Natural killer cell (primary cell): ENCODE results near the gene PPP2R3C. TPM values are rescaled to one million over a fixed set of nuclear protein-coding genes. Genes with fewer than 3 reads are reported as not detected.
A peak's percentile ranks its signal among the peaks of the same experiment; 100 is the strongest.

Experiments
- ATAC-seq, 3 donors: fragments of 150-1000 bp in 2 of 3; fragments of 200-7000 bp in 1 of 3; cut with Tn5 transposase; 1 replicate in 1 of 3; 2 replicates in 2 of 3; pipeline ENCODE4 v1.10.0; 2021; ENCODE audit warnings: mild to moderate bottlenecking in 2 of 3, moderate library complexity in 2 of 3
- DNase-seq, 2 donors: peaks; one replicate each; pipeline versions ENCODE4 v3.0.0 to v3.0.0-alpha.2; 2013 to 2021; ENCODE audit warnings: mixed read lengths in 1 of 2
- H3K27ac ChIP-seq: one replicate; pipeline ENCODE4 v1.5.1; 2013; ENCODE audit warnings: mild to moderate bottlenecking, low read length
- H3K27me3 ChIP-seq: one replicate; pipeline ENCODE4 v1.6.1; 2013; ENCODE audit warnings: low read length; ENCODE audit not compliant: control insufficient read depth, insufficient read depth
- H3K36me3 ChIP-seq: one replicate; pipeline ENCODE4 v1.6.1; 2013; ENCODE audit warnings: low read length; ENCODE audit not compliant: control insufficient read depth, insufficient read depth
- H3K4me1 ChIP-seq: one replicate; pipeline ENCODE4 v1.6.1; 2013; ENCODE audit warnings: low read length; ENCODE audit not compliant: control insufficient read depth, insufficient read depth
- H3K4me3 ChIP-seq: one replicate; pipeline ENCODE4 v1.5.1; 2013; ENCODE audit warnings: low read length
- H3K9me3 ChIP-seq: one replicate; pipeline ENCODE4 v1.6.1; 2013; ENCODE audit warnings: low read length; ENCODE audit not compliant: control insufficient read depth, insufficient read depth
- H3K27ac Mint-ChIP-seq, 2 donors: one replicate each; pipeline ENCODE4 v1.8.0; 2022; ENCODE audit warnings: mild to moderate bottlenecking in 2 of 2, mixed read lengths in 2 of 2, moderate library complexity in 1 of 2
- H3K27me3 Mint-ChIP-seq, 2 donors: one replicate each; pipeline ENCODE4 v1.8.0; 2022; ENCODE audit warnings: low read depth in 2 of 2, mixed read lengths in 2 of 2
- H3K36me3 Mint-ChIP-seq: one replicate; pipeline ENCODE4 v1.8.0; 2022; ENCODE audit warnings: mixed read lengths
- H3K4me1 Mint-ChIP-seq, 2 donors: one replicate each; pipeline ENCODE4 v1.8.0; 2022; ENCODE audit warnings: mixed read lengths in 2 of 2
- H3K4me3 Mint-ChIP-seq: one replicate; pipeline ENCODE4 v1.8.0; 2022; ENCODE audit warnings: mild to moderate bottlenecking, moderate library complexity, mixed read lengths
- H3K9me3 Mint-ChIP-seq, 2 donors: one replicate each; pipeline ENCODE4 v1.8.0; 2022; ENCODE audit warnings: mixed read lengths in 2 of 2
- WGBS: methylation state at CpG from one replicate; pipeline ENCODE4 v1.1.7; 2013; ENCODE audit warnings: missing lambda C conversion rate; ENCODE audit not compliant: insufficient coverage; 5-methylcytosine and 5-hydroxymethylcytosine counted together
- intact Hi-C: fragments of 100-400 bp; cut with micrococcal nuclease; formaldehyde crosslinking; loops from one replicate; pipeline ENCODE4 v1.14.2; 2022
- total RNA-seq, 4 donors: library from RNA; stranded (reverse); fragments of 120-200 nt in 1 of 4; gene quantifications; one replicate each; pipeline versions ENCODE4 v1.2.3 to v1.2.4, GENCODE V29; 2013 to 2022
- TF ChIP-seq, protein P1 (sequence below): fragments of 200-600 bp; IDR thresholded peaks from one replicate; pipeline ENCODE4 v1.8.0; 2022; ENCODE audit warnings: antibody characterized with exemption

Gene PPP2R3C
- total RNA-seq, 3 donors from 2014 or later (not counting 1 experiment from before 2014, with no cell fraction given): 41.5 to 49.7 (median 48.3) TPM

- no peak for DNase-seq
- Mint-ChIP-seq H3K27ac (peak overlapping the region; percentile 22 to 39), H3K27me3 (no peaks in the 10 kb centered on the region), H3K4me3 (no peak overlapping the region), H3K36me3 (peaks cover 21% of the 10 kb centered on the region), H3K9me3 (no peaks in the 10 kb centered on the region), H3K4me1 (no peaks in the 10 kb centered on the region)
- TF ChIP-seq, protein P1, sequence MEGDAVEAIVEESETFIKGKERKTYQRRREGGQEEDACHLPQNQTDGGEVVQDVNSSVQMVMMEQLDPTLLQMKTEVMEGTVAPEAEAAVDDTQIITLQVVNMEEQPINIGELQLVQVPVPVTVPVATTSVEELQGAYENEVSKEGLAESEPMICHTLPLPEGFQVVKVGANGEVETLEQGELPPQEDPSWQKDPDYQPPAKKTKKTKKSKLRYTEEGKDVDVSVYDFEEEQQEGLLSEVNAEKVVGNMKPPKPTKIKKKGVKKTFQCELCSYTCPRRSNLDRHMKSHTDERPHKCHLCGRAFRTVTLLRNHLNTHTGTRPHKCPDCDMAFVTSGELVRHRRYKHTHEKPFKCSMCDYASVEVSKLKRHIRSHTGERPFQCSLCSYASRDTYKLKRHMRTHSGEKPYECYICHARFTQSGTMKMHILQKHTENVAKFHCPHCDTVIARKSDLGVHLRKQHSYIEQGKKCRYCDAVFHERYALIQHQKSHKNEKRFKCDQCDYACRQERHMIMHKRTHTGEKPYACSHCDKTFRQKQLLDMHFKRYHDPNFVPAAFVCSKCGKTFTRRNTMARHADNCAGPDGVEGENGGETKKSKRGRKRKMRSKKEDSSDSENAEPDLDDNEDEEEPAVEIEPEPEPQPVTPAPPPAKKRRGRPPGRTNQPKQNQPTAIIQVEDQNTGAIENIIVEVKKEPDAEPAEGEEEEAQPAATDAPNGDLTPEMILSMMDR: no peak
- H3K4me1 ChIP-seq: no peaks in the 10 kb centered on the region
- H3K27me3 ChIP-seq: no peaks in the 10 kb centered on the region
- no peaks in the 10 kb centered on the region for H3K9me3 ChIP-seq
- H3K27ac ChIP-seq: no peak overlapping the region
- no peak overlapping the region for H3K4me3 ChIP-seq
- no peak for ATAC-seq
- intact Hi-C loops: no loop called here
- H3K36me3 ChIP-seq: peaks cover 68% of the 10 kb centered on the region
- 100% methylated on average over 2 of the region's 2 CpGs for WGBS
Measured at GRCh38 chr14:35085441-35085840, 36.3 kb downstream of the PPP2R3C start.

DNA sequence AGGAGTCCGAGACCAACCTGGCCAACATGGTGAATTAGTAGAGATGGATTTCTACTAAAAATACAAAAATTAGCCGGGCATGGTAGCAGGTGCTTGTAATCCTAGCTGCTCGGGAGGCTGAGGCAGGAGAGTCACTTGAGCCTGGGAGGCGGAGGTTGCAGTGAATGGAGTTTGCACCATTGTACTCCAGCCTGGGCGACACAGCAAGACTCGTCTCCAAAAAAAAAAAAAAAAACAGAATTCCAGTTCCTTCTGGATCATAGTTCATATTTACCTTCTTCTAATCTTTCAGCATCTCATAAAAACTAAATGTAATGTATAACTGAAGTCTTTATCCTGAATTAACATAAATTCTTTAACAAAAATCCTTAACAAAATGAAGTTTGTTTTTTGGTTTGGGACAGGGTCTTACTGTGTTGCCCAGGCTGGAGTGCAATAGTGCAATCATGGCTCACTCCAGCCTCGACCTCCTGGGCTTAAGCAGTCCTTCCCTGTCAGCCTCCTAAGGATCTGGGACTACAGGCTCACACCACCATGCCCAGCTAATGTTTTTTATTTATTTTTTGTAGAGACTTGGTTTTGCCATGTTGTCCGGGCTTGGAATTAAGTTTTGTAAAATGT, 38.1 kb downstream of the PPP2R3C start:
- TF ChIP-seq, protein P1: no peak
- no peak for DNase-seq
- peak overlapping the region in 1 of 2 donors; percentile 62 for H3K27ac Mint-ChIP-seq
- H3K9me3 Mint-ChIP-seq: no peaks in the 10 kb centered on the region
- no peaks in the 10 kb centered on the region for H3K9me3 ChIP-seq
- no peaks in the 10 kb centered on the region for H3K4me1 ChIP-seq
- H3K4me1 Mint-ChIP-seq: no peaks in the 10 kb centered on the region
- H3K4me3 Mint-ChIP-seq: no peak overlapping the region
- intact Hi-C loops: no loop called here
- H3K4me3 ChIP-seq: no peak overlapping the region
- H3K27me3 Mint-ChIP-seq: no peaks in the 10 kb centered on the region
- peaks cover 69% of the 10 kb centered on the region for H3K36me3 ChIP-seq
- over 99% methylated on average over 8 of the region's 8 CpGs for WGBS
- H3K27ac ChIP-seq: no peak overlapping the region
- ATAC-seq: no peak
- no peaks in the 10 kb centered on the region for H3K27me3 ChIP-seq
- H3K36me3 Mint-ChIP-seq: peaks cover 21% of the 10 kb centered on the region

DNA sequence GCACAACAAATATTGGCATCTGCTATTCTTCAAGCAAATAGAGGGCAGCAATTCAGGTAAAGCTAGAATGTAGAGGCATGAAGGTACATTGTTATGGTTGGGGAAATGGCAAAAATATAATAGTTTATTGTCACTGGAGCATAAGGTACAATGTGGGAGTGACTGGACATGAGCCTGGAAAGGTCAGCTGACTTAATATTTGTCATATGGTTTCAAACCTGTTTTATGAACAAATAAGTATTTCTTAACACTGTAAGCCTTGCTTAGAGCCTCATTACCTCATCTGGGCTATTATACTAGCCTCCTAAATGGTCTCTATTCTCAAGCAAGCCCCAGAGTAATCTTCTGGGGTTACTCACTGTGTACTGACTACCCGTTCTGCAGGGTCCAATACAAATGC, 42.0 kb downstream of the PPP2R3C start:
- H3K27ac Mint-ChIP-seq: no peak overlapping the region
- intact Hi-C loops: no loop called here
- no peaks in the 10 kb centered on the region for H3K4me1 ChIP-seq
- no peak for DNase-seq
- H3K27me3 ChIP-seq: no peaks in the 10 kb centered on the region
- TF ChIP-seq, protein P1: no peak
- no peaks in the 10 kb centered on the region for H3K9me3 ChIP-seq
- H3K27me3 Mint-ChIP-seq: no peaks in the 10 kb centered on the region
- no peak overlapping the region for H3K4me3 ChIP-seq
- no peaks in the 10 kb centered on the region for H3K4me1 Mint-ChIP-seq
- peaks cover 44% of the 10 kb centered on the region for H3K36me3 ChIP-seq
- no peak overlapping the region for H3K27ac ChIP-seq
- no peaks in the 10 kb centered on the region for H3K9me3 Mint-ChIP-seq
- no peaks in the 10 kb centered on the region for H3K36me3 Mint-ChIP-seq
- no peak overlapping the region for H3K4me3 Mint-ChIP-seq
- ATAC-seq: no peak
- WGBS: 100% methylated on average over 1 of the region's 1 CpG

DNA sequence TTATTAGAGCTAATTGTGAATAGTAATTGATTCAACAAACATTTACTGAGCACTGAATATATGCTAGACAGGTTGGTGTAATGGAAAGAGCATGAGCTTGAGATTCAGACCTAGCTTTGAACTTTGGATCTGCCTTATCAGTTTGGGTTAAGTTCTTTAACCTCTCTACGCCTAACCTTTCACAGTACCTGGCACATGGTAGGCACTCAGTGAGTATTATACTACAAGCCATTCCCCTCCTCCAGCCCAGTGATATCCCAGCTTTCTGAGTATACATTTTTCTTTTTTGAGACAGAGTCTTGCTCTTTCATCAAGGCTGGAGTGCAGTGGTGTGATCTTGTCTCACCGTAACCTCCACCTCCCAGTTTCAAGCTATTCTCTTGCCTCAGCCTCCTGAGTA, 43.7 kb downstream of the PPP2R3C start:
- no peak overlapping the region for H3K4me3 ChIP-seq
- intact Hi-C loops: no loop called here
- Mint-ChIP-seq H3K4me1 (no peaks in the 10 kb centered on the region), H3K4me3 (no peak overlapping the region), H3K27ac (no peak overlapping the region), H3K9me3 (no peaks in the 10 kb centered on the region), H3K27me3 (no peaks in the 10 kb centered on the region), H3K36me3 (no peaks in the 10 kb centered on the region)
- TF ChIP-seq, protein P1: no peak
- H3K9me3 ChIP-seq: no peaks in the 10 kb centered on the region
- H3K27ac ChIP-seq: no peak overlapping the region
- H3K27me3 ChIP-seq: no peaks in the 10 kb centered on the region
- 100% methylated on average over 2 of the region's 2 CpGs for WGBS
- DNase-seq (no peak), ATAC-seq (no peak)
- no peaks in the 10 kb centered on the region for H3K4me1 ChIP-seq
- peaks cover 39% of the 10 kb centered on the region for H3K36me3 ChIP-seq
